K562 (cell line): ENCODE data around the gene IRS2. TPM values are rescaled to one million over a fixed set of nuclear protein-coding genes. Genes with fewer than 3 reads are reported as not detected.

Source experiments
- ATF3 ChIP-seq, 2 experiments: fragments of 450-650 bp in 1 of 2; sonication (generic) in 1 of 2; formaldehyde crosslinking in 1 of 2; IDR thresholded peaks in 1 of 2; conservative IDR thresholded peaks in 1 of 2; 2 replicates each; pipeline versions ENCODE4 v1.6.1 to v1.8.1; 2016 to 2023; ENCODE audit warnings: mild to moderate bottlenecking in 2 of 2, moderate library complexity in 2 of 2, inconsistent platforms in 1 of 2, missing genetic modification reagents in 1 of 2
- BHLHE40 ChIP-seq: IDR thresholded peaks from 2 replicates; pipeline ENCODE4 v1.6.1; 2011; ENCODE audit warnings: low read length, improper control_type of control experiment
- C11orf30 ChIP-seq: fragments of 450-650 bp; IDR thresholded peaks from 2 replicates; pipeline ENCODE4 v1.6.1; 2016; ENCODE audit warnings: low read depth, mild to moderate bottlenecking
- CEBPG ChIP-seq, 3 experiments: fragments of 200-800 bp in 1 of 3; sonication (Bioruptor generic) in 1 of 3; sonication (generic) in 1 of 3; formaldehyde crosslinking in 1 of 3; IDR thresholded peaks in 2 of 3; conservative IDR thresholded peaks in 1 of 3; 2 replicates each; pipeline versions ENCODE4 v1.6.1 to v1.8.0; 2016 to 2022; ENCODE audit warnings: missing compliant biosample characterization in 2 of 3, missing genetic modification characterization in 2 of 3, mild to moderate bottlenecking in 1 of 3, missing genetic modification reagents in 1 of 3
- DMBX1 ChIP-seq: fragments of 250-450 bp; sonication (Bioruptor Pico); IDR thresholded peaks from 2 replicates; pipeline ENCODE4 v1.8.0; 2022; ENCODE audit warnings: inconsistent platforms, mild to moderate bottlenecking, moderate library complexity, borderline replicate concordance
- HLTF ChIP-seq: fragments of 450-650 bp; IDR thresholded peaks from 2 replicates; pipeline ENCODE4 v1.6.1; 2016
- HMG20B ChIP-seq: fragments of 250-450 bp; sonication (Bioruptor Pico); IDR thresholded peaks from 2 replicates; pipeline ENCODE4 v1.5.0; 2021; ENCODE audit warnings: mild to moderate bottlenecking
- JUN ChIP-seq, 2 experiments: sonication (generic) in 1 of 2; formaldehyde crosslinking in 1 of 2; IDR thresholded peaks; 2 replicates each; pipeline versions ENCODE4 v1.6.1 to v1.8.0; 2012 to 2022; ENCODE audit warnings: borderline replicate concordance in 2 of 2, mild to moderate bottlenecking in 2 of 2, improper control_type of control experiment in 1 of 2, low read depth in 1 of 2, low read length in 1 of 2, missing genetic modification reagents in 1 of 2
- MTA3 ChIP-seq: fragments of 450-650 bp; formaldehyde crosslinking; IDR thresholded peaks from 2 replicates; pipeline ENCODE4 v1.6.1; 2017; ENCODE audit warnings: mild to moderate bottlenecking, borderline replicate concordance
- NCOA6 ChIP-seq: fragments of 450-650 bp; IDR thresholded peaks from 2 replicates; pipeline ENCODE4 v1.6.1; 2017; ENCODE audit warnings: mild to moderate bottlenecking
- PTRF ChIP-seq: fragments of 450-650 bp; IDR thresholded peaks from 2 replicates; pipeline ENCODE4 v1.6.1; 2016; ENCODE audit warnings: mild to moderate bottlenecking, missing genetic modification characterization, missing compliant biosample characterization
- RAD21 ChIP-seq, 2 experiments: fragments of 250-450 bp in 1 of 2; fragments of 450-650 bp in 1 of 2; sonication (Bioruptor Pico) in 1 of 2; formaldehyde crosslinking in 1 of 2; IDR thresholded peaks in 1 of 2; conservative IDR thresholded peaks in 1 of 2; 2 replicates each; pipeline versions ENCODE4 v1.4.0 to v1.8.0; 2020 to 2022; ENCODE audit warnings: mild to moderate bottlenecking in 2 of 2, moderate library complexity in 1 of 2
- SLC30A9 ChIP-seq: fragments of 250-450 bp; sonication (Bioruptor Pico); IDR thresholded peaks from 2 replicates; pipeline ENCODE4 v1.8.0; 2022; ENCODE audit warnings: mild to moderate bottlenecking, moderate library complexity
- ZBTB9 ChIP-seq: fragments of 450-650 bp; formaldehyde crosslinking; IDR thresholded peaks from 2 replicates; pipeline ENCODE4 v1.4.0; 2020; ENCODE audit warnings: mild to moderate bottlenecking, moderate library complexity
- ZFPM2 ChIP-seq: fragments of 250-450 bp; sonication (Bioruptor Pico); IDR thresholded peaks from 2 replicates; pipeline ENCODE4 v1.5.1; 2022; ENCODE audit warnings: mild to moderate bottlenecking
- ZNF217 ChIP-seq: sonication (generic); formaldehyde crosslinking; IDR thresholded peaks from 2 replicates; pipeline ENCODE4 v1.8.0; 2022; ENCODE audit warnings: mild to moderate bottlenecking, missing genetic modification reagents
- ZNF274 ChIP-seq: IDR thresholded peaks from 2 replicates; pipeline ENCODE4 v1.6.1; 2011; ENCODE audit warnings: low read depth, mild to moderate bottlenecking, low read length, moderate library complexity, borderline replicate concordance
- ZNF436 ChIP-seq: fragments of 250-450, 450-650 bp; sonication (Bioruptor Pico); formaldehyde crosslinking; IDR thresholded peaks from 2 replicates; pipeline ENCODE4 v1.7.0; 2020; ENCODE audit warnings: mild to moderate bottlenecking
- ZNF589 ChIP-seq: fragments of 200-800 bp; sonication (Bioruptor generic); IDR thresholded peaks from 2 replicates; pipeline ENCODE4 v1.6.1; 2016; ENCODE audit warnings: low read depth, missing genetic modification characterization, missing compliant biosample characterization
- polyA plus RNA-seq, 8 experiments: library from polyadenylated mRNA; depleted of rRNA in 4 of 8; stranded (reverse) in 5 of 8; unstranded in 3 of 8; fragments of >200 nt; fragmentation: Nextera tagmentation in 2 of 8; fragmentation: Illumina TruSeq in 1 of 8; extraction: Ambion mirVana in 2 of 8; extraction: Trizol in 1 of 8; gene quantifications; 2 replicates each; pipeline versions ENCODE4 v1.2.1 to v1.2.3, GENCODE V29; 2011 to 2014; ENCODE audit warnings: inconsistent platforms in 1 of 8, missing spikeins in 1 of 8
- total RNA-seq, 7 experiments: library from RNA; depleted of rRNA in 6 of 7; stranded (reverse); fragments of >200 nt in 6 of 7; fragmentation: Illumina TruSeq in 2 of 7; extraction: Trizol in 2 of 7; gene quantifications; 2 replicates each; pipeline versions ENCODE4 v1.2.1 to v1.2.3, GENCODE V29; 2011 to 2021; ENCODE audit warnings: low replicate concordance in 1 of 7
- TF ChIP-seq, protein P1 (sequence below), 2 experiments: IDR thresholded peaks in 1 of 2; conservative IDR thresholded peaks in 1 of 2; 2 replicates each; pipeline ENCODE4 v1.6.1; 2016; ENCODE audit warnings: low read depth in 2 of 2, mild to moderate bottlenecking in 1 of 2, missing compliant biosample characterization in 1 of 2, missing genetic modification characterization in 1 of 2, moderate library complexity in 1 of 2

Gene IRS2
- total and polyA plus RNA-seq, 9 of the 15 experiments (the other 6 are each of a cell fraction or from before 2014, with no cell fraction given), result 0.36 to 4.6 (median 0.63) TPM

GRCh38 chr13:109715902-109716301 lies 70.5 kb downstream of the IRS2 start (continued):
- TF ChIP-seq ATF3 (IDR thresholded peaks at IDR 0.05) (0 out of 2 replicates have a peak, but pooled peaks have one; percentile 26), ATF3 (CRISPR knock-in tag; conservative IDR thresholded peaks at IDR 0.05) (no peak), ZNF274 (no peak), ZBTB9 (no peak), ZNF217 (no peak), BHLHE40 (peak; percentile 38; the same call in 1 of the 2 replicates), SLC30A9 (CRISPR knock-in tag) (no peak), JUN (IDR thresholded peaks at IDR 0.05; ENCODE audit: borderline replicate concordance, low read depth, low read length) (no peak), JUN (CRISPR knock-in tag; IDR thresholded peaks at IDR 0.05; ENCODE audit: borderline replicate concordance) (no peak), HMG20B (CRISPR knock-in tag) (no peak), RAD21 (CRISPR knock-in tag; conservative IDR thresholded peaks at IDR 0.05 in 1 of 2, IDR thresholded peaks at IDR 0.05 in 1 of 2) (peak in 1 of 2 experiments; percentile 47; a peak in 2 of 4 replicates), HLTF (no peak), C11orf30 (peak; percentile 68), CEBPG (CRISPR knock-in tag; IDR thresholded peaks at IDR 0.05) (peak; percentile 57; the same call in 1 of the 2 replicates), CEBPG (tag; conservative IDR thresholded peaks at IDR 0.05 in 1 of 2, IDR thresholded peaks at IDR 0.05 in 1 of 2) (peak; percentile 57 to 84), MTA3 (no peak), ZFPM2 (no peak), NCOA6 (no peak), ZNF436 (CRISPR knock-in tag) (no peak), ZNF589 (CRISPR knock-in tag) (peak; percentile 27; the same call in 1 of the 2 replicates), PTRF (no peak), DMBX1 (CRISPR knock-in tag) (peak; percentile 35; the same call in 1 of the 2 replicates)
- TF ChIP-seq, protein P1, sequence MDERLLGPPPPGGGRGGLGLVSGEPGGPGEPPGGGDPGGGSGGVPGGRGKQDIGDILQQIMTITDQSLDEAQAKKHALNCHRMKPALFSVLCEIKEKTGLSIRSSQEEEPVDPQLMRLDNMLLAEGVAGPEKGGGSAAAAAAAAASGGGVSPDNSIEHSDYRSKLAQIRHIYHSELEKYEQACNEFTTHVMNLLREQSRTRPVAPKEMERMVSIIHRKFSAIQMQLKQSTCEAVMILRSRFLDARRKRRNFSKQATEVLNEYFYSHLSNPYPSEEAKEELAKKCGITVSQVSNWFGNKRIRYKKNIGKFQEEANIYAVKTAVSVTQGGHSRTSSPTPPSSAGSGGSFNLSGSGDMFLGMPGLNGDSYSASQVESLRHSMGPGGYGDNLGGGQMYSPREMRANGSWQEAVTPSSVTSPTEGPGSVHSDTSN (CRISPR knock-in tag; IDR thresholded peaks at IDR 0.05; ENCODE audit: low read depth), result no peak
- TF ChIP-seq, protein P1 (tag; conservative IDR thresholded peaks at IDR 0.05; ENCODE audit: low read depth), result peak; percentile 64
- TF ChIP-seq, all 486 proteins: peak for 32
